GM12878 (cell line): Measurements from ENCODE around the gene PAM16. TPM values are rescaled to one million over a fixed set of nuclear protein-coding genes. Genes with fewer than 3 reads are reported as not detected.

ENCODE experiments used
- ASH2L ChIP-seq: fragments of 300-600, 200-600 bp; sonication (generic); IDR thresholded peaks from 2 replicates; pipeline ENCODE4 v1.6.1; 2017; ENCODE audit warnings: low read depth, mild to moderate bottlenecking, borderline replicate concordance
- ATF3 ChIP-seq: IDR thresholded peaks from 2 replicates; pipeline ENCODE4 v1.6.1; 2011; ENCODE audit warnings: low read depth, mild to moderate bottlenecking, low read length, moderate library complexity, borderline replicate concordance; ENCODE audit errors: extremely low read depth
- BACH1 ChIP-seq: fragments of 450-650 bp; IDR thresholded peaks from 2 replicates; pipeline ENCODE4 v1.6.1; 2017; ENCODE audit warnings: mild to moderate bottlenecking, borderline replicate concordance
- BHLHE40 ChIP-seq, 2 experiments: fragments of 450-650 bp in 1 of 2; IDR thresholded peaks; 2 replicates each; pipeline ENCODE4 v1.6.1; 2011 to 2017; ENCODE audit warnings: low read depth in 2 of 2, borderline replicate concordance in 1 of 2, improper control_type of control experiment in 1 of 2, low read length in 1 of 2, mild to moderate bottlenecking in 1 of 2
- CTCF ChIP-seq, 3 experiments: IDR thresholded peaks in 2 of 3; conservative IDR thresholded peaks in 1 of 3; 2 replicates each; pipeline ENCODE4 v1.5.1; 2011; ENCODE audit warnings: low read depth in 3 of 3, low read length in 3 of 3, mild to moderate bottlenecking in 3 of 3, control low read depth in 2 of 3, moderate library complexity in 2 of 3, inconsistent platforms in 1 of 3, mixed read lengths in 1 of 3; ENCODE audit not compliant: control insufficient read depth in 2 of 3, insufficient read depth in 1 of 3; ENCODE audit errors: extremely low read depth in 1 of 3
- EED ChIP-seq: sonication (generic); IDR thresholded peaks from 2 replicates; pipeline ENCODE4 v1.6.1; 2016; ENCODE audit warnings: antibody characterized with exemption, low read depth
- HSF1 ChIP-seq: fragments of 150-350 bp; IDR thresholded peaks from 2 replicates; pipeline ENCODE4 v1.6.1; 2014; ENCODE audit warnings: mild to moderate bottlenecking, low read depth, low read length
- MTA3 ChIP-seq: IDR thresholded peaks from 2 replicates; pipeline ENCODE4 v1.6.1; 2012; ENCODE audit warnings: low read length, inconsistent platforms, borderline replicate concordance
- NFXL1 ChIP-seq: fragments of 450-650 bp; IDR thresholded peaks from 2 replicates; pipeline ENCODE4 v1.6.1; 2017; ENCODE audit warnings: antibody characterized with exemption, mild to moderate bottlenecking, borderline replicate concordance
- NKRF ChIP-seq: fragments of 450-650 bp; conservative IDR thresholded peaks from 2 replicates; pipeline ENCODE4 v1.6.1; 2017; ENCODE audit warnings: mild to moderate bottlenecking, moderate library complexity
- NR2F1 ChIP-seq: fragments of 450-650 bp; conservative IDR thresholded peaks from 2 replicates; pipeline ENCODE4 v1.6.1; 2017; ENCODE audit warnings: mild to moderate bottlenecking
- PAX8 ChIP-seq: fragments of 450-650 bp; IDR thresholded peaks from 2 replicates; pipeline ENCODE4 v1.6.1; 2017; ENCODE audit warnings: mild to moderate bottlenecking, moderate library complexity
- POLR2A ChIP-seq: IDR thresholded peaks from 2 replicates; pipeline ENCODE4 v1.6.1; 2011; ENCODE audit warnings: low read depth, mild to moderate bottlenecking, low read length
- POLR2AphosphoS5 ChIP-seq: IDR thresholded peaks from 2 replicates; pipeline ENCODE4 v1.6.1; 2011; ENCODE audit warnings: mild to moderate bottlenecking, low read length, inconsistent platforms
- RBBP5 ChIP-seq: fragments of 200-600 bp; sonication (generic); conservative IDR thresholded peaks from 2 replicates; pipeline ENCODE4 v1.6.1; 2016
- RELB ChIP-seq: fragments of 450-650 bp; IDR thresholded peaks from 2 replicates; pipeline ENCODE4 v1.6.1; 2017; ENCODE audit warnings: low read depth, mild to moderate bottlenecking, moderate library complexity
- SKIL ChIP-seq: fragments of 450-650 bp; IDR thresholded peaks from 2 replicates; pipeline ENCODE4 v1.6.1; 2017; ENCODE audit warnings: mild to moderate bottlenecking, low read depth, inconsistent platforms; ENCODE audit not compliant: poor library complexity, severe bottlenecking
- SMC3 ChIP-seq: IDR thresholded peaks from 2 replicates; pipeline ENCODE4 v1.6.1; 2011; ENCODE audit warnings: low read length, improper control_type of control experiment, borderline replicate concordance
- STAT1 ChIP-seq: fragments of 450-650 bp; conservative IDR thresholded peaks from 2 replicates; pipeline ENCODE4 v1.6.1; 2014; ENCODE audit warnings: antibody characterized with exemption, mild to moderate bottlenecking
- polyA plus RNA-seq, 11 experiments: library from polyadenylated mRNA; depleted of rRNA in 4 of 11; unstranded in 6 of 11; stranded (reverse) in 5 of 11; fragments of >200 nt; fragmentation: Nextera tagmentation in 4 of 11; fragmentation: Illumina TruSeq in 1 of 11; extraction: Ambion mirVana in 4 of 11; extraction: Trizol in 1 of 11; gene quantifications; 1 replicate in 1 of 11; 2 replicates in 10 of 11; pipeline versions ENCODE4 v1.2.1 to v1.2.3, GENCODE V29; 2011 to 2016; ENCODE audit warnings: inconsistent platforms in 2 of 11, missing spikeins in 2 of 11, low read depth in 1 of 11
- total RNA-seq, 4 experiments: library from RNA; depleted of rRNA in 3 of 4; stranded (reverse); fragments of >200 nt in 3 of 4; fragmentation: Illumina TruSeq in 1 of 4; extraction: Trizol in 1 of 4; gene quantifications; 2 replicates each; pipeline versions ENCODE4 v1.2.1 to v1.2.3, GENCODE V29; 2013 to 2021

The PAM16 gene
- total and polyA plus RNA-seq, 10 of the 15 experiments (the other 5 are each of a cell fraction or from before 2014, with no cell fraction given): 18.5 to 94.3 (median 51.5) TPM

GRCh38 chr16:4313563-4314531 lies 37.3 kb downstream of the PAM16 start (continued):
- TF ChIP-seq BHLHE40 (IDR thresholded peaks at IDR 0.05; ENCODE audit: borderline replicate concordance in 1 of 2, low read depth in 2 of 2, low read length in 1 of 2) (peak; percentile 48 to 59; a peak in 3 of 4 replicates), MTA3 (no peak), BACH1 (no peak), ASH2L (no peak), PAX8 (no peak), CTCF (IDR thresholded peaks at IDR 0.05 in 2 of 3, conservative IDR thresholded peaks at IDR 0.05 in 1 of 3; ENCODE audit: control insufficient read depth in 2 of 3, extremely low read depth in 1 of 3, insufficient read depth in 1 of 3, low read depth in 3 of 3, low read length in 3 of 3) (peak; percentile 61 to 77 (median 67)), POLR2AphosphoS5 (no peak), ATF3 (no peak), EED (no peak; the same call in 1 of the 2 replicates), NR2F1 (peak; percentile 91), HSF1 (no peak), STAT1 (no peak), SMC3 (peak; percentile 35; the same call in 1 of the 2 replicates), POLR2A (no peak), RELB (no peak; the same call in 1 of the 2 replicates), RBBP5 (no peak), NFXL1 (no peak), NKRF (peak; percentile 41; the same call in 1 of the 2 replicates), SKIL (no peak)
